ENCODE data around the gene MALRD1. TPM values are rescaled to one million over a fixed set of nuclear protein-coding genes. Genes with fewer than 3 reads are reported as not detected.

MALRD1 gene
- total RNA-seq, 2 experiments from 2014 or later: not detected

DNA sequence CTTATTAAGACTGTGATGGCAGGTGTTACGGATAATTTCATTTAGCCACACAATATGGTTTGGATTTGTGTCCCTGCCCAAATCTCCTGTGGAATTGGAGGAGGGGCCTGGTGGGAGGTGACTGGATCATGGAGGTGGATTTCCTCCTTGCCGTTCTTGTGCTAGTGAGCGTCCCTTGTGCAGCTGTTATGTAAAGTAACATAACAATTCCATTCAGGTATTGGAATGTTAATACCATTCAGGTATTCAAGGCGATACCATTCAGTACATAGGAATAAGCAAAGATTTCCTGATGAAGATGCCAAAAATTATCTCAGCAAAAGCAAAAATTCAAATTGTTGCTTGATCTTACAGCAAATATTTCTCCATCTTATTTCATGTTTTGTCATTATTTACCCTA lies 735.1 kb downstream of the MALRD1 start:
- ATAC-seq (ENCODE audit: low read depth): no peak
- H3K4me3 Mint-ChIP-seq: no peak overlapping the region
- POLR2A ChIA-PET: no interaction called here

More for the DNA sequence above, 735.1 kb downstream of the MALRD1 start:
- no peaks in the 10 kb centered on the region for H3K36me3 Mint-ChIP-seq
- H3K4me1 Mint-ChIP-seq: peaks cover 1% of the 10 kb centered on the region
- no peaks in the 10 kb centered on the region for H3K27me3 Mint-ChIP-seq
- no peak overlapping the region for H3K27ac Mint-ChIP-seq
- peaks cover 3% of the 10 kb centered on the region for H3K9me3 Mint-ChIP-seq
- no peak for DNase-seq
